ENCODE measurements around the gene HEPACAM.
A peak's percentile ranks its signal among the peaks of the same experiment; 100 is the strongest.
"Not testable (repeated sequence)": the region's sequence is repeated elsewhere in the genome, so short reads cannot be mapped to it uniquely, and the experiment has no call there.

The HEPACAM gene

DNA sequence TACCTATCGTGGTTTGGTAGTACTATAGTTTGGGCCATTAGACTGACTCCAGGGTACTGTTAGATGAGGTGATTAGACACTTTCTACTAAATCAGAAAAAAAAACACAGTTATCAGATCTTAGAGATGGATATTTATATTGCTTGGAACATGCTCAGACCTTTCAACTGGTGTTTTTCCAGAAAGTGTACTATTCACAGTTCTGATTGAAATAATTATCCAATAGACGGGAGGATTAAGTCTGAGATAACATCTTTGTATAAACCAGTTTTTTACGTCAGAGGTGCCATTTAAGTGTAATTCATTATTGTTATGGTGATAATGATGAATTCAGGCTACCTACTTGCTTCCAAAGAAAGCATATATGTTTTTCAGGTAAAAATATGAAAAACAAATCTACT is 40.7 kb upstream of the HEPACAM start:
- H3K4me3 ChIP-seq (ENCODE audit: low read length), result no peak overlapping the region
- TF ChIP-seq, protein P1, sequence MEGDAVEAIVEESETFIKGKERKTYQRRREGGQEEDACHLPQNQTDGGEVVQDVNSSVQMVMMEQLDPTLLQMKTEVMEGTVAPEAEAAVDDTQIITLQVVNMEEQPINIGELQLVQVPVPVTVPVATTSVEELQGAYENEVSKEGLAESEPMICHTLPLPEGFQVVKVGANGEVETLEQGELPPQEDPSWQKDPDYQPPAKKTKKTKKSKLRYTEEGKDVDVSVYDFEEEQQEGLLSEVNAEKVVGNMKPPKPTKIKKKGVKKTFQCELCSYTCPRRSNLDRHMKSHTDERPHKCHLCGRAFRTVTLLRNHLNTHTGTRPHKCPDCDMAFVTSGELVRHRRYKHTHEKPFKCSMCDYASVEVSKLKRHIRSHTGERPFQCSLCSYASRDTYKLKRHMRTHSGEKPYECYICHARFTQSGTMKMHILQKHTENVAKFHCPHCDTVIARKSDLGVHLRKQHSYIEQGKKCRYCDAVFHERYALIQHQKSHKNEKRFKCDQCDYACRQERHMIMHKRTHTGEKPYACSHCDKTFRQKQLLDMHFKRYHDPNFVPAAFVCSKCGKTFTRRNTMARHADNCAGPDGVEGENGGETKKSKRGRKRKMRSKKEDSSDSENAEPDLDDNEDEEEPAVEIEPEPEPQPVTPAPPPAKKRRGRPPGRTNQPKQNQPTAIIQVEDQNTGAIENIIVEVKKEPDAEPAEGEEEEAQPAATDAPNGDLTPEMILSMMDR (conservative IDR thresholded peaks at IDR 0.05; ENCODE audit: low read length), result no peak
- no peak for DNase-seq (ENCODE audit: low read depth)

DNA sequence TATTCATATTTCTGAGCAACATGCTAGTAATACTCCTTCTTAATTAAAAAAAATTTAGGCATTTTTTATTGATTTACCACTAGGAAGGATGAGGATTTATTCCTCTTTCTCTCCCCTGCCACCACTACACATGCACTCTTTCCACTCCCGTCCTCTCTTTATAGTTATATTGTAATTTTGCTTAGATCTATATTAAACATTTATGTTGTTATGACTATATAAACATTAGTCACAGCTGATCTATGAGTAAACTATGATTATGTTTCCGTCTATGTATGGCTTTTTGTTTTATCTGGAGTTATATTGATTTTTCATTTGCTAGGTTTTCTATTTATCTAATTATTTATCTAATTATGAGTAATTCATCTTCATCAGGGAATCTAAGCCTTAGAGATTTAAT is 36.0 kb upstream of the HEPACAM start:
- TF ChIP-seq, protein P1 (conservative IDR thresholded peaks at IDR 0.05; ENCODE audit: low read length), result no peak
- no peak overlapping the region for H3K4me3 ChIP-seq (ENCODE audit: low read length)
- no peak for DNase-seq (ENCODE audit: low read depth)

DNA sequence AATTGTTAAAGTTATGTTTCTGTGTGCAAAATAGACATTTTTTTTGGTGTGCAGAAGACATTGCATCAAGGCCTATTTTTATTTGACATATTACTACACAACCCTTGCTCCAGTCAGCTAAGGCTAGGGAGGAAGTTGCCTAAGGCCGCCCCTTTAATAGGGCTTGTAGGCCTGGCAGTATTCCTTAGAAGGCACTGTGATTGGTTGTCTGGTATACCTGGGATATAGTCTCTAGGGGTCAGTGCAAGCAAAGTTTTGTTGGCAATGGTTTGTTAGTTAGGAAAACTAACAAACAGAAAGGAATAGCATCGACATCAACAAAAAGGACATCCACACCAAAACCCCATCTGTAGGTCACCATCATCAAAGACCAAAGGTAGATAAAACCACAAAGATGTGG is 35.1 kb upstream of the HEPACAM start:
- TF ChIP-seq, protein P1 (conservative IDR thresholded peaks at IDR 0.05; ENCODE audit: low read length), result peak; percentile 12; the same call in 1 of the 2 replicates
- no peak overlapping the region for H3K4me3 ChIP-seq (ENCODE audit: low read length)
- DNase-seq (ENCODE audit: low read depth), result peak; percentile 26

DNA sequence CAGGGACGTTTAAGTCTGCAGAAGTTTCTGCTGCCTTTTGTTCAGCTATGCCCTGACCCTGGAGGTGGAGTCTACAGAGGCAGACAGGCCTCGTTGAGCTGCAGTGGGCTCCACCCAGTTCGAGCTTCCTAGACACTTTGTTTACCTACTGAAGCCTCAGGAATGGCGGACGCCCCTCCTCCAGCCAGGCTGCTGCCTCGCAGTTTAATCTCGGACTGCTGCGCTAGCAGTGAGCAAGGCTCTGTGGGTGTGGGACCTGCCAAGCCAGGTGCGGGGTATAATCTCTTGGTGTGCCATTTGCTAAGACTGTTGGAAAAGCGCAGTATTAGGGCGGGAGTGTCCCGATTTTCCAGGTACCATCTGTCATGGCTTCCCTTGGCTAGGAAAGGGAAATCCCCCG is 32.4 kb upstream of the HEPACAM start:
- DNase-seq (ENCODE audit: low read depth); H3K4me3 ChIP-seq (ENCODE audit: low read length): not testable (repeated sequence)

DNA sequence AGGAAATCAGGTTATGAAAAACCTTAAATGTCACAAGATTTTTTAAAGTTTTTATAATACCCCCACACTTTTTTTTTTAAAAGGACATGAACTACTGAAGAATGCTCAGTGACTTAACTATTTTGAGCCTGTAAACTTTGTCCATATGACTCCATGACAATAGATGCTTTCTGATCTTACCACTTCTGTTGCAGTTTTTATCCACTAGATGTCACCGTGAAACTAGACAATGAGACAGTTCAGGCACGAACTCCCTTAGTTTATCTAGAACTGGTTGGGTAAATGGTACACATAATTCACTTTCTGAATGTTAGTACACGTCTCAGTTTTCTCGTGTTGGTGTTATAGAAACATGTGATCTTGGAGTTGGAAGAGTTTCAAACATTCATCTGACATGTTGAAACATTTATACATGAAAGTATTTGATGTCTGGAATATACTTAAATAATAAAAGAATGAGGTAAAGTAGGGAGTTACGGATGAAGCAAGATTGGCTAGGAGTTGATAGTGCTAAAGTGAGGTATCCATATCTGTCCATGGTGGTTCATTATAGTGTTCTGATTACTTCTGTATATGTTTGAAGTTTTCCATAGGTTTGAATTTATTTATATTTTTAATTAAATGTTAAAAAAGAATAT is 26.2 kb upstream of the HEPACAM start:
- no peak overlapping the region for H3K4me3 ChIP-seq (ENCODE audit: low read length)
- DNase-seq (ENCODE audit: low read depth), result peak; percentile 81
- TF ChIP-seq, protein P1 (conservative IDR thresholded peaks at IDR 0.05; ENCODE audit: low read length), result peak; percentile 94

DNA sequence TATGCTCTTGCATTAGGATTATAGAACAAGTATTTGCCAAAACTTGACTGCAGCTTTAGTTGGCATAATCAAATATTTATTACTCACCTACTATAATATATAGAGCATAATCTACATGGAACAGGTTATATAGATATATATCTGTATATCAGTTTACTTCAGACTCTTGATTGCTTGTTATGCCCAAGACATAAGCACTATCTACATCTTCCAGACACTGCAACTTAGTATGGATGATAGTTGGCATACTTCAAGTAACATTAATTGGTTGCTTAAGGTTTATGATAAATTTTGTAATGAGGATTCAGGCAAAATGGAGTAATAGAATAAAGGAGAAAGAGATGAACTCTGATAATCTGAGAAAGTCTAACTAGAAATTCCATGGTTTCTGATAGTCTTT is 19.2 kb upstream of the HEPACAM start:
- H3K4me3 ChIP-seq (ENCODE audit: low read length), result no peak overlapping the region
- TF ChIP-seq, protein P1 (conservative IDR thresholded peaks at IDR 0.05; ENCODE audit: low read length), result no peak
- DNase-seq (ENCODE audit: low read depth), result no peak

DNA sequence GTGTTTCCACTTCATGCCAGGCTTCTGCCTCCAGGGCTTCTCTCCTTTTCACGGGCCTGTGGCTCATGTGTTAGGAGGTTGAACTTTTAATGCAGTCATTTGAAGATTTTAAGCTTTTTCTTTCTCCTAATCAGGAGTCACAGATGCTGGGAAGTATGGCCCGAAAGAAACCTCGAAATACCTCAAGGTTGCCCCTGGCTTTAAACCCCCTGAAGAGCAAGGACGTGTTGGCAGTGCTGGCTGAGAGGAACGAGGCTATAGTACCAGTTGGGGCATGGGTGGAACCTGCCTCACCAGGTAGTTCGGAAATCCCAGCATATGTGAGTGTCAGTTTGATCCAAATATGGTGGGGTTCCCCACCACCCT is 18.7 kb upstream of the HEPACAM start:
- no peak for DNase-seq (ENCODE audit: low read depth)
- H3K4me3 ChIP-seq (ENCODE audit: low read length), result peak overlapping the region; percentile 83
- TF ChIP-seq, protein P1 (conservative IDR thresholded peaks at IDR 0.05; ENCODE audit: low read length), result no peak

Data from AG10803 (cell line).